ENCODE measurements around the gene PREB. TPM values are rescaled to one million over a fixed set of nuclear protein-coding genes. Genes with fewer than 3 reads are reported as not detected.

The PREB gene
- total and polyA plus RNA-seq, 2 of the 13 experiments (the other 11 are each of a cell fraction or from before 2014, with no cell fraction given), result 112 to 192 TPM

- TF ChIP-seq KLF16 (CRISPR knock-in tag; IDR thresholded peaks at IDR 0.05) (peak in 1 of 2 experiments; percentile 2; a peak in 1 of 4 replicates), XBP1 (CRISPR knock-in tag; IDR thresholded peaks at IDR 0.05) (no peak), ZNF891 (CRISPR knock-in tag; IDR thresholded peaks at IDR 0.05) (no peak), TEF (CRISPR knock-in tag; IDR thresholded peaks at IDR 0.05) (no peak), ELF3 (CRISPR knock-in tag; IDR thresholded peaks at IDR 0.05) (peak; percentile 45; the same call in 1 of the 2 replicates), ZNF784 (CRISPR knock-in tag; IDR thresholded peaks at IDR 0.05; ENCODE audit: borderline replicate concordance) (no peak), KLF13 (CRISPR knock-in tag; IDR thresholded peaks at IDR 0.05) (0 out of 2 replicates have a peak, but pooled peaks have one; percentile 14), FIP1L1 (IDR thresholded peaks at IDR 0.05; ENCODE audit: borderline replicate concordance, insufficient read depth, low read depth, low read length) (no peak), E2F5 (CRISPR knock-in tag; conservative IDR thresholded peaks at IDR 0.05) (no peak), ONECUT2 (CRISPR knock-in tag; IDR thresholded peaks at IDR 0.05) (no peak), SRY (CRISPR knock-in tag; IDR thresholded peaks at IDR 0.05) (no peak), BCL6 (CRISPR knock-in tag; IDR thresholded peaks at IDR 0.05) (no peak), HCFC1 (IDR thresholded peaks at IDR 0.05; ENCODE audit: low read depth, low read length) (peak; percentile 16; the same call in 1 of the 2 replicates), ZNF296 (CRISPR knock-in tag; conservative IDR thresholded peaks at IDR 0.05) (no peak)
- TF ChIP-seq, protein P1, sequence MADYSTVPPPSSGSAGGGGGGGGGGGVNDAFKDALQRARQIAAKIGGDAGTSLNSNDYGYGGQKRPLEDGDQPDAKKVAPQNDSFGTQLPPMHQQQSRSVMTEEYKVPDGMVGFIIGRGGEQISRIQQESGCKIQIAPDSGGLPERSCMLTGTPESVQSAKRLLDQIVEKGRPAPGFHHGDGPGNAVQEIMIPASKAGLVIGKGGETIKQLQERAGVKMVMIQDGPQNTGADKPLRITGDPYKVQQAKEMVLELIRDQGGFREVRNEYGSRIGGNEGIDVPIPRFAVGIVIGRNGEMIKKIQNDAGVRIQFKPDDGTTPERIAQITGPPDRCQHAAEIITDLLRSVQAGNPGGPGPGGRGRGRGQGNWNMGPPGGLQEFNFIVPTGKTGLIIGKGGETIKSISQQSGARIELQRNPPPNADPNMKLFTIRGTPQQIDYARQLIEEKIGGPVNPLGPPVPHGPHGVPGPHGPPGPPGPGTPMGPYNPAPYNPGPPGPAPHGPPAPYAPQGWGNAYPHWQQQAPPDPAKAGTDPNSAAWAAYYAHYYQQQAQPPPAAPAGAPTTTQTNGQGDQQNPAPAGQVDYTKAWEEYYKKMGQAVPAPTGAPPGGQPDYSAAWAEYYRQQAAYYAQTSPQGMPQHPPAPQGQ (CRISPR knock-in tag; IDR thresholded peaks at IDR 0.05; ENCODE audit: borderline replicate concordance), result 0 out of 2 replicates have a peak, but pooled peaks have one; percentile 74
- TF ChIP-seq, protein P2, sequence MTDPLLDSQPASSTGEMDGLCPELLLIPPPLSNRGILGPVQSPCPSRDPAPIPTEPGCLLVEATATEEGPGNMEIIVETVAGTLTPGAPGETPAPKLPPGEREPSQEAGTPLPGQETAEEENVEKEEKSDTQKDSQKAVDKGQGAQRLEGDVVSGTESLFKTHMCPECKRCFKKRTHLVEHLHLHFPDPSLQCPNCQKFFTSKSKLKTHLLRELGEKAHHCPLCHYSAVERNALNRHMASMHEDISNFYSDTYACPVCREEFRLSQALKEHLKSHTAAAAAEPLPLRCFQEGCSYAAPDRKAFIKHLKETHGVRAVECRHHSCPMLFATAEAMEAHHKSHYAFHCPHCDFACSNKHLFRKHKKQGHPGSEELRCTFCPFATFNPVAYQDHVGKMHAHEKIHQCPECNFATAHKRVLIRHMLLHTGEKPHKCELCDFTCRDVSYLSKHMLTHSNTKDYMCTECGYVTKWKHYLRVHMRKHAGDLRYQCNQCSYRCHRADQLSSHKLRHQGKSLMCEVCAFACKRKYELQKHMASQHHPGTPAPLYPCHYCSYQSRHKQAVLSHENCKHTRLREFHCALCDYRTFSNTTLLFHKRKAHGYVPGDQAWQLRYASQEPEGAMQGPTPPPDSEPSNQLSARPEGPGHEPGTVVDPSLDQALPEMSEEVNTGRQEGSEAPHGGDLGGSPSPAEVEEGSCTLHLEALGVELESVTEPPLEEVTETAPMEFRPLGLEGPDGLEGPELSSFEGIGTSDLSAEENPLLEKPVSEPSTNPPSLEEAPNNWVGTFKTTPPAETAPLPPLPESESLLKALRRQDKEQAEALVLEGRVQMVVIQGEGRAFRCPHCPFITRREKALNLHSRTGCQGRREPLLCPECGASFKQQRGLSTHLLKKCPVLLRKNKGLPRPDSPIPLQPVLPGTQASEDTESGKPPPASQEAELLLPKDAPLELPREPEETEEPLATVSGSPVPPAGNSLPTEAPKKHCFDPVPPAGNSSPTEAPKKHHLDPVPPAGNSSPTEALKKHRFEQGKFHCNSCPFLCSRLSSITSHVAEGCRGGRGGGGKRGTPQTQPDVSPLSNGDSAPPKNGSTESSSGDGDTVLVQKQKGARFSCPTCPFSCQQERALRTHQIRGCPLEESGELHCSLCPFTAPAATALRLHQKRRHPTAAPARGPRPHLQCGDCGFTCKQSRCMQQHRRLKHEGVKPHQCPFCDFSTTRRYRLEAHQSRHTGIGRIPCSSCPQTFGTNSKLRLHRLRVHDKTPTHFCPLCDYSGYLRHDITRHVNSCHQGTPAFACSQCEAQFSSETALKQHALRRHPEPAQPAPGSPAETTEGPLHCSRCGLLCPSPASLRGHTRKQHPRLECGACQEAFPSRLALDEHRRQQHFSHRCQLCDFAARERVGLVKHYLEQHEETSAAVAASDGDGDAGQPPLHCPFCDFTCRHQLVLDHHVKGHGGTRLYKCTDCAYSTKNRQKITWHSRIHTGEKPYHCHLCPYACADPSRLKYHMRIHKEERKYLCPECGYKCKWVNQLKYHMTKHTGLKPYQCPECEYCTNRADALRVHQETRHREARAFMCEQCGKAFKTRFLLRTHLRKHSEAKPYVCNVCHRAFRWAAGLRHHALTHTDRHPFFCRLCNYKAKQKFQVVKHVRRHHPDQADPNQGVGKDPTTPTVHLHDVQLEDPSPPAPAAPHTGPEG (CRISPR knock-in tag; IDR thresholded peaks at IDR 0.05), result no peak
Observed at GRCh38 chr2:27123302-27124150, 10.9 kb downstream of the PREB start, which contains the start of gene ABHD1 (continued).

All from HepG2 (cell line).